SKM-1 treated with dmso at 0.1 percent for 144 hours (cell line): Measurements from ENCODE around the gene CENPA.

ENCODE experiments used
- DNase-seq: peaks from one replicate; lab custom pipeline; 2025; ENCODE audit not compliant: unreplicated experiment; lab: John Stamatoyannopoulos, UW

Gene CENPA

GRCh38 chr2:26838121-26838906, 52.5 kb downstream of the CENPA start:
- peak; percentile 39 for DNase-seq

- DNase-seq, result peak; percentile 17
These were observed 55.2 kb downstream of the CENPA start for GRCh38 chr2:26840937-26841610.

GRCh38 chr2:26843041-26843440, 57.2 kb downstream of the CENPA start:
- no peak for DNase-seq
